DND-41 (cell line): ENCODE results near the gene MYO1D.

Experiments used
- CTCF ChIP-seq: IDR thresholded peaks from 2 replicates; pipeline ENCODE4 v1.5.1; 2012; ENCODE audit warnings: borderline replicate concordance, low read length, moderate library complexity, mild to moderate bottlenecking; ENCODE audit not compliant: poor library complexity, severe bottlenecking; ENCODE audit errors: extremely low read depth
- EZH2 ChIP-seq: IDR thresholded peaks from 3 replicates; pipeline ENCODE4 v1.6.1; 2012; ENCODE audit warnings: borderline replicate concordance, low read depth, mild to moderate bottlenecking, moderate library complexity, low read length, inconsistent platforms; ENCODE audit not compliant: severe bottlenecking

DNA sequence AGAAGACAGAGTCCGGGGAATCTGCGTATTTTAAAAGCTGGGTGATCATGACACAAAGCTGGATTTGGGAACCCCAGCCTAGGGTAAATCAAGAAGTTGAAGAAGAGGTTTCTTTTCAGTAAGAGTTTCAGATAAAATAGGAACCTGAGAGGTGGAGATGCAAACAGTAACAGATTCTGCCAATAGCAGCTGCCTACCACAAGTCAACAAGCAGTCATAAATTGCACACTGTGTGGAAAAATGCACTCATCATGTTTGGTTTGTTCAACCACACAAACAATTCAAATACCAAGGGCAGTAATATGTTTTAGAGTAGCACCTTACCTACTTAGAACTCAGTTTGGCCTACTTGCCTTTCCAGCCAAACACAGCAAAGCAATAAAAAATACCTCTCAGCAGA, 14.0 kb downstream of the MYO1D start:
- no peak for TF ChIP-seq CTCF
- TF ChIP-seq EZH2: no peak
